Panc1 (cell line): ENCODE results near the gene SMC6. TPM values are rescaled to one million over a fixed set of nuclear protein-coding genes. Genes with fewer than 3 reads are reported as not detected.

Experiments used
- ATAC-seq: fragments of 200-7000 bp; cut with Tn5 transposase; 2 replicates; pipeline ENCODE4 v1.9.1; 2020; ENCODE audit warnings: mild to moderate bottlenecking, moderate library complexity
- BruUV-seq: library from RNA; stranded (reverse); fragments of 400-500 nt; replicated peaks from 2 replicates; lab custom pipeline; 2021; lab: Mats Ljungman, UMichigan
- CTCF ChIA-PET: fragments of 300-600 bp; sonication (Branson Sonifier 250); formaldehyde crosslinking; loops from one replicate; lab custom pipeline; 2022; ENCODE audit warnings: antibody characterized with exemption; lab: Charles Lee
- POLR2A ChIA-PET: fragments of 300-600 bp; sonication (Branson Sonifier 250); formaldehyde crosslinking; loops from one replicate; lab custom pipeline; 2022; ENCODE audit warnings: antibody characterized with exemption; lab: Charles Lee
- DNase-seq: peaks from one replicate; pipeline ENCODE4 v3.0.0-alpha.2; 2010; ENCODE audit warnings: low read depth, low spot score
- H3K27ac ChIP-seq: 2 replicates; pipeline ENCODE4 v1.5.1; 2011; ENCODE audit warnings: mild to moderate bottlenecking, low read length, inconsistent platforms
- H3K27me3 ChIP-seq: fragments of 200-500 bp; sonication (Bioruptor generic); 2 replicates; pipeline ENCODE4 v1.6.0; 2014; ENCODE audit warnings: low read length, inconsistent platforms; ENCODE audit not compliant: control insufficient read depth, insufficient read depth
- H3K36me3 ChIP-seq: fragments of 200-500 bp; sonication (Bioruptor generic); 2 replicates; pipeline ENCODE4 v1.5.1; 2014; ENCODE audit warnings: inconsistent platforms, mild to moderate bottlenecking, low read length, moderate library complexity; ENCODE audit not compliant: control insufficient read depth, insufficient read depth
- H3K4me1 ChIP-seq: 2 replicates; pipeline ENCODE4 v1.5.1; 2011; ENCODE audit warnings: inconsistent platforms, mild to moderate bottlenecking, low read length, moderate library complexity; ENCODE audit not compliant: control insufficient read depth, insufficient read depth
- H3K4me3 ChIP-seq, 2 experiments: 2 replicates each; pipeline ENCODE4 v1.5.1; 2011 to 2012; ENCODE audit warnings: low read depth in 2 of 2, low read length in 2 of 2, mild to moderate bottlenecking in 2 of 2, inconsistent platforms in 1 of 2, moderate library complexity in 1 of 2
- H3K9me3 ChIP-seq: fragments of 200-500 bp; sonication (Bioruptor generic); 2 replicates; pipeline ENCODE4 v1.5.1; 2014; ENCODE audit warnings: low read depth, mild to moderate bottlenecking, inconsistent platforms, low read length, moderate library complexity; ENCODE audit not compliant: control insufficient read depth, insufficient read depth
- CTCF ChIP-seq: fragments of 450-650 bp; IDR thresholded peaks from 2 replicates; pipeline ENCODE4 v1.5.1; 2017; ENCODE audit warnings: mild to moderate bottlenecking
- POLR2AphosphoS5 ChIP-seq: IDR thresholded peaks from 2 replicates; pipeline ENCODE4 v1.6.1; 2012; ENCODE audit warnings: mild to moderate bottlenecking, low read depth, low read length, moderate library complexity
- REST ChIP-seq, 2 experiments: IDR thresholded peaks; 2 replicates each; pipeline ENCODE4 v1.6.1; 2011 to 2012; ENCODE audit warnings: low read depth in 2 of 2, control low read depth in 1 of 2, low read length in 1 of 2, mild to moderate bottlenecking in 1 of 2, moderate library complexity in 1 of 2; ENCODE audit not compliant: insufficient read depth in 1 of 2
- SIN3A ChIP-seq: IDR thresholded peaks from 2 replicates; pipeline ENCODE4 v1.6.1; 2012; ENCODE audit warnings: low read depth, mild to moderate bottlenecking, low read length, moderate library complexity, borderline replicate concordance; ENCODE audit not compliant: insufficient read depth
- TCF7L2 ChIP-seq: IDR thresholded peaks from 2 replicates; pipeline ENCODE4 v1.6.1; 2011; ENCODE audit warnings: mild to moderate bottlenecking, low read depth, low read length, inconsistent platforms
- in situ Hi-C: cut with HindIII; loops from 2 replicates; pipeline ENCODE4 v1.10.0; 2016; ENCODE audit warnings: low sequenced_read_pairs, low pct_unique_long_range_greater_than_20kb
- intact Hi-C: fragments of 100-400 bp; cut with micrococcal nuclease; formaldehyde crosslinking; loops from one replicate; pipeline ENCODE4 v1.10.0; 2022; ENCODE audit not compliant: unreplicated experiment
- total RNA-seq: library from RNA; stranded (reverse); gene quantifications from one replicate; pipeline ENCODE4 v1.2.1, GENCODE V29; 2021; ENCODE audit not compliant: unreplicated experiment

Gene SMC6
- total RNA-seq, 1 experiment from 2014 or later = 43.8 TPM

- ATAC-seq (no peak), DNase-seq (no peak)
- ChIA-PET CTCF (no interaction called here), POLR2A (no interaction called here)
- H3K4me3 ChIP-seq = no peak overlapping the region
- no peaks in the 10 kb centered on the region for H3K9me3 ChIP-seq
- no peak overlapping the region for H3K27ac ChIP-seq
- TF ChIP-seq POLR2AphosphoS5 (no peak), CTCF (no peak), REST (IDR thresholded peaks at IDR 0.05; ENCODE audit: insufficient read depth in 1 of 2, low read depth in 2 of 2, low read length in 1 of 2) (no peak), SIN3A (no peak), TCF7L2 (no peak)
- in situ Hi-C loops (no loop called here), intact Hi-C loops (no loop called here)
- no peaks in the 10 kb centered on the region for H3K27me3 ChIP-seq
- no TSS peak for BruUV-seq
- H3K4me1 ChIP-seq = no peaks in the 10 kb centered on the region
- H3K36me3 ChIP-seq = no peaks in the 10 kb centered on the region
Measured at GRCh38 chr2:17620841-17621240, 132.8 kb downstream of the SMC6 start.

- BruUV-seq = no TSS peak
- Histone ChIP-seq H3K9me3 (no peaks in the 10 kb centered on the region), H3K4me1 (no peaks in the 10 kb centered on the region), H3K4me3 (no peak overlapping the region), H3K27me3 (no peaks in the 10 kb centered on the region), H3K36me3 (no peaks in the 10 kb centered on the region), H3K27ac (no peak overlapping the region)
- in situ Hi-C loops (no loop called here), intact Hi-C loops (no loop called here)
- TF ChIP-seq CTCF = no peak
- no peak for TF ChIP-seq SIN3A
- TF ChIP-seq REST (IDR thresholded peaks at IDR 0.05; ENCODE audit: insufficient read depth in 1 of 2, low read depth in 2 of 2, low read length in 1 of 2) = no peak
- TF ChIP-seq TCF7L2 = no peak
- ChIA-PET POLR2A (no interaction called here), CTCF (no interaction called here)
- ATAC-seq (no peak), DNase-seq (no peak)
Measured at GRCh38 chr2:17620280-17620679, 133.3 kb downstream of the SMC6 start.
